Endothelial cell of umbilical vein (primary cell): Measurements from ENCODE around the gene IFT22. TPM values are rescaled to one million over a fixed set of nuclear protein-coding genes. Genes with fewer than 3 reads are reported as not detected.
A peak's percentile ranks its signal among the peaks of the same experiment; 100 is the strongest.

Experiments
- BruUV-seq: library from RNA; stranded (reverse); fragments of 400-500 nt; replicated peaks from 2 replicates; lab custom pipeline; 2021; lab: Mats Ljungman, UMichigan
- CTCF ChIA-PET: fragments of 300-600, 350-600 bp; sonication (Branson Sonifier 250); formaldehyde crosslinking; loops from one replicate; lab custom pipeline; 2021; ENCODE audit warnings: antibody characterized with exemption, inconsistent platforms; lab: Charles Lee
- POLR2A ChIA-PET: fragments of 300-600, 350-600 bp; sonication (Branson Sonifier 250); formaldehyde crosslinking; loops from one replicate; lab custom pipeline; 2021; ENCODE audit warnings: antibody characterized with exemption, inconsistent platforms; lab: Charles Lee
- DNase-seq: peaks from one replicate; pipeline ENCODE4 v3.0.0-alpha.2; 2011; ENCODE audit warnings: low read depth, low spot score
- FAIRE-seq: peaks from 2 replicates; lab custom pipeline; 2011; peaks lifted over from hg19 to GRCh38; lab: Jason Lieb, UNC
- H2AFZ ChIP-seq: 2 replicates; pipeline ENCODE4 v1.6.0; 2012; ENCODE audit warnings: low read depth, low read length, control low read depth, inconsistent platforms
- H3K27ac ChIP-seq: 2 replicates; pipeline ENCODE4 v1.5.1; 2011; ENCODE audit warnings: low read depth, mild to moderate bottlenecking, control low read depth, low read length, moderate library complexity; ENCODE audit not compliant: insufficient read depth
- H3K27me3 ChIP-seq, 2 experiments: 2 replicates each; pipeline versions ENCODE4 v1.6.0 to v1.6.1; 2011; ENCODE audit warnings: low read length in 2 of 2, mixed read lengths in 1 of 2; ENCODE audit not compliant: control insufficient read depth in 2 of 2, insufficient read depth in 2 of 2
- H3K36me3 ChIP-seq, 2 experiments: 2 replicates in 1 of 2; 3 replicates in 1 of 2; pipeline ENCODE4 v1.5.1; 2011; ENCODE audit warnings: low read length in 2 of 2, mild to moderate bottlenecking in 1 of 2, moderate library complexity in 1 of 2; ENCODE audit not compliant: control insufficient read depth in 2 of 2, insufficient read depth in 2 of 2; ENCODE audit errors: extremely low read depth in 1 of 2
- H3K4me1 ChIP-seq: 3 replicates; pipeline ENCODE4 v1.5.1; 2011; ENCODE audit warnings: mild to moderate bottlenecking, low read length; ENCODE audit not compliant: control insufficient read depth, insufficient read depth; ENCODE audit errors: extremely low read depth
- H3K4me2 ChIP-seq: 2 replicates; pipeline ENCODE4 v1.6.1; 2011; ENCODE audit warnings: low read length, control low read depth, mixed read lengths; ENCODE audit not compliant: insufficient read depth
- H3K4me3 ChIP-seq, 3 experiments: fragments of 200-600 bp in 1 of 3; sonication (generic), shearing (Covaris generic) in 1 of 3; replicated peaks in 1 of 3; 2 replicates each; pipeline ENCODE4 v1.5.1; 2011 to 2016; ENCODE audit warnings: control low read depth in 3 of 3, low read length in 3 of 3, mild to moderate bottlenecking in 2 of 3, inconsistent platforms in 1 of 3, low read depth in 1 of 3, moderate library complexity in 1 of 3; ENCODE audit not compliant: insufficient read depth in 1 of 3
- H3K79me2 ChIP-seq: 2 replicates; pipeline ENCODE4 v1.6.0; 2012; ENCODE audit warnings: low read length, inconsistent platforms; ENCODE audit not compliant: control insufficient read depth, insufficient read depth
- H3K9ac ChIP-seq: replicated peaks from 2 replicates; pipeline ENCODE3; 2011; ENCODE audit warnings: low read length, control low read depth; ENCODE audit not compliant: insufficient read depth; ENCODE audit errors: extremely low read depth
- H3K9me1 ChIP-seq: replicated peaks from 3 replicates; pipeline ENCODE4 v1.6.0; 2011; ENCODE audit warnings: mild to moderate bottlenecking, low read length; ENCODE audit not compliant: control insufficient read depth, insufficient read depth; ENCODE audit errors: extremely low read depth
- H3K9me3 ChIP-seq: replicated peaks from 2 replicates; pipeline ENCODE4 v1.5.1; 2012; ENCODE audit warnings: low read length, inconsistent platforms; ENCODE audit not compliant: control insufficient read depth, insufficient read depth
- H4K20me1 ChIP-seq: replicated peaks from 2 replicates; pipeline ENCODE3; 2011; ENCODE audit warnings: mild to moderate bottlenecking, low read length; ENCODE audit not compliant: control insufficient read depth, insufficient read depth; ENCODE audit errors: extremely low read depth
- EZH2 ChIP-seq: IDR thresholded peaks from 2 replicates; pipeline ENCODE4 v1.6.1; 2012; ENCODE audit warnings: borderline replicate concordance, low read depth, mild to moderate bottlenecking, moderate library complexity, low read length, inconsistent platforms; ENCODE audit not compliant: severe bottlenecking
- FOS ChIP-seq: IDR thresholded peaks from 2 replicates; pipeline ENCODE4 v1.6.1; 2011; ENCODE audit warnings: mild to moderate bottlenecking, low read length, moderate library complexity, borderline replicate concordance; ENCODE audit not compliant: insufficient read depth
- GATA2 ChIP-seq: IDR thresholded peaks from 2 replicates; pipeline ENCODE4 v1.7.0; 2011; ENCODE audit warnings: low read depth, mild to moderate bottlenecking, moderate library complexity, mixed read lengths, low read length; ENCODE audit not compliant: insufficient read length, insufficient read depth
- JUN ChIP-seq: IDR thresholded peaks from 2 replicates; pipeline ENCODE4 v1.6.1; 2011; ENCODE audit warnings: borderline replicate concordance, low read depth; ENCODE audit not compliant: insufficient read length, insufficient read depth
- MAX ChIP-seq: IDR thresholded peaks from 2 replicates; pipeline ENCODE4 v1.6.1; 2011; ENCODE audit not compliant: insufficient read depth, insufficient read length
- MYC ChIP-seq: IDR thresholded peaks from one replicate; pipeline ENCODE4 v1.6.1; 2011; ENCODE audit warnings: mild to moderate bottlenecking, low read depth, low read length
- POLR2A ChIP-seq: IDR thresholded peaks from 2 replicates; pipeline ENCODE4 v1.6.1; 2012; ENCODE audit warnings: low read depth, mild to moderate bottlenecking, control low read depth, low read length
- POLR2AphosphoS5 ChIP-seq: IDR thresholded peaks from 2 replicates; pipeline ENCODE4 v1.6.1; 2012; ENCODE audit warnings: low read depth, mild to moderate bottlenecking, control low read depth, low read length, moderate library complexity; ENCODE audit not compliant: insufficient read depth
- dilution Hi-C: fragments of 300-500 bp; cut with MboI; formaldehyde crosslinking; loops from one replicate; pipeline ENCODE4 v1.15.0; 2019; ENCODE audit warnings: low sequenced_read_pairs; ENCODE audit not compliant: extremely low pct_ligation_motif_present
- intact Hi-C: fragments of 100-400 bp; cut with micrococcal nuclease; formaldehyde crosslinking; loops from one replicate; pipeline ENCODE4 v1.10.0; 2022
- polyA plus RNA-seq, 4 experiments: library from polyadenylated mRNA; depleted of rRNA in 3 of 4; stranded (reverse) in 3 of 4; unstranded in 1 of 4; fragments of >200 nt; gene quantifications; 2 replicates each; pipeline versions ENCODE4 v1.2.1 to v1.2.3, GENCODE V29; 2011 to 2012; ENCODE audit warnings: missing spikeins in 1 of 4
- total RNA-seq: library from RNA; stranded (reverse); gene quantifications from 2 replicates; pipeline ENCODE4 v1.2.3, GENCODE V29; 2021

The IFT22 gene
- total and polyA plus RNA-seq, 2 donors (not counting 3 experiments of a cell fraction or from before 2014, with no cell fraction given): 26.3 to 28.7 TPM

- peaks cover 3% of the 10 kb centered on the region for H3K9me3 ChIP-seq
- peaks cover 51 to 65% of the 10 kb centered on the region in 2 experiments for H3K27me3 ChIP-seq
- TF ChIP-seq MYC (no peak), EZH2 (peak; percentile 88)
- POLR2A ChIA-PET: no interaction called here
- no peak overlapping the region for H3K4me3 ChIP-seq
- dilution Hi-C loops (no loop called here), intact Hi-C loops (loop anchor here (10.0 kb wide), 1 partner anchor 405 kb away; the partner anchor contains the start of gene ACHE)
- H2AFZ ChIP-seq: no peak overlapping the region
- H3K4me1 ChIP-seq: peaks cover 2% of the 10 kb centered on the region
- no peaks in the 10 kb centered on the region for H3K9me1 ChIP-seq
- DNase-seq: no peak
- no peak overlapping the region for H3K4me2 ChIP-seq
- H3K36me3 ChIP-seq: no peaks in the 10 kb centered on the region
- BruUV-seq: no TSS peak
- H3K27ac ChIP-seq: no peak overlapping the region
- CTCF ChIA-PET: interaction anchor here (0.7 to 2.4 kb wide), 4 partner anchors 9 to 17 kb away, joined by 3 to 8 read pairs (median 4); no protein-coding TSS in a partner anchor
- no peaks in the 10 kb centered on the region for H3K79me2 ChIP-seq
- FAIRE-seq: no peak
- H3K9ac ChIP-seq: no peak overlapping the region
- no peaks in the 10 kb centered on the region for H4K20me1 ChIP-seq
Measured at GRCh38 chr7:101299511-101300464, 21.8 kb downstream of the IFT22 start.

- peaks cover 22 to 29% of the 10 kb centered on the region in 2 experiments for H3K27me3 ChIP-seq
- TF ChIP-seq JUN (no peak), POLR2AphosphoS5 (no peak), MYC (no peak), POLR2A (no peak), MAX (no peak), FOS (no peak), GATA2 (no peak)
- dilution Hi-C loops (no loop called here), intact Hi-C loops (loop anchor here (10.0 kb wide), 1 partner anchor 400 kb away; the partner anchor contains the start of gene ACHE)
- H3K4me1 ChIP-seq: no peaks in the 10 kb centered on the region
- FAIRE-seq (no peak), DNase-seq (no peak)
- H2AFZ ChIP-seq: no peak overlapping the region
- H3K4me2 ChIP-seq: no peak overlapping the region
- POLR2A ChIA-PET: no interaction called here
- BruUV-seq: no TSS peak
- H3K9ac ChIP-seq: no peak overlapping the region
- no peak overlapping the region for H3K4me3 ChIP-seq
- no peak overlapping the region for H3K27ac ChIP-seq
- CTCF ChIA-PET: interaction anchor here (5.2 kb wide), 1 partner anchor 12 kb away, joined by 29 read pairs; no protein-coding TSS in a partner anchor
- H4K20me1 ChIP-seq: no peaks in the 10 kb centered on the region
- no peaks in the 10 kb centered on the region for H3K79me2 ChIP-seq
- no peaks in the 10 kb centered on the region for H3K36me3 ChIP-seq
- H3K9me1 ChIP-seq: no peaks in the 10 kb centered on the region
- H3K9me3 ChIP-seq: no peaks in the 10 kb centered on the region
Measured at GRCh38 chr7:101294832-101295121, 26.8 kb downstream of the IFT22 start.
